PC-9 (cell line): Measurements from ENCODE around the gene GABRB2. TPM values are rescaled to one million over a fixed set of nuclear protein-coding genes. Genes with fewer than 3 reads are reported as not detected.

Source experiments
- BruUV-seq: library from RNA; stranded (reverse); fragments of 400-500 nt; replicated peaks from 2 replicates; lab custom pipeline; 2021; lab: Mats Ljungman, UMichigan
- CTCF ChIA-PET: fragments of 300-600 bp; sonication (Branson Sonifier 250); formaldehyde crosslinking; loops from one replicate; lab custom pipeline; 2022; ENCODE audit warnings: antibody characterized with exemption; lab: Charles Lee
- POLR2A ChIA-PET: fragments of 300-600 bp; sonication (Branson Sonifier 250); formaldehyde crosslinking; loops from one replicate; lab custom pipeline; 2022; ENCODE audit warnings: antibody characterized with exemption; ENCODE audit not compliant: unreplicated experiment; lab: Charles Lee
- DNase-seq, 2 experiments: peaks; one replicate each; pipeline versions ENCODE4 v3.0.0 to v3.0.0-alpha.2; 2015 to 2022; ENCODE audit warnings: mixed read lengths in 1 of 2
- H2AFZ ChIP-seq: fragments of 200-600 bp; sonication (generic); 2 replicates; pipeline ENCODE4 v1.8.1; 2017; ENCODE audit warnings: antibody characterized with exemption
- H3F3A ChIP-seq: fragments of 200-600 bp; sonication (generic); 2 replicates; pipeline ENCODE4 v1.8.1; 2017; ENCODE audit warnings: antibody characterized with exemption, mild to moderate bottlenecking, low read depth; ENCODE audit not compliant: insufficient read depth
- H3K27ac ChIP-seq: fragments of 200-600 bp; sonication (generic); 2 replicates; pipeline ENCODE4 v1.6.1; 2016; ENCODE audit warnings: mixed run types
- H3K27me3 ChIP-seq: fragments of 200-600 bp; sonication (generic); 2 replicates; pipeline ENCODE4 v1.6.1; 2016; ENCODE audit warnings: low read depth, mixed run types; ENCODE audit not compliant: insufficient read depth
- H3K36me3 ChIP-seq: fragments of 200-600 bp; sonication (generic); 2 replicates; pipeline ENCODE4 v1.6.1; 2016; ENCODE audit warnings: low read depth, mixed run types
- H3K4me1 ChIP-seq: fragments of 200-600 bp; sonication (generic); replicated peaks from 2 replicates; pipeline ENCODE4 v1.6.1; 2016; ENCODE audit warnings: mixed run types; ENCODE audit not compliant: insufficient read depth
- H3K4me2 ChIP-seq: fragments of 200-600 bp; sonication (generic); 2 replicates; pipeline ENCODE4 v1.6.1; 2017; ENCODE audit warnings: mixed run types
- H3K4me3 ChIP-seq: fragments of 200-600 bp; sonication (generic); 2 replicates; pipeline ENCODE4 v1.6.1; 2016; ENCODE audit warnings: mixed run types
- H3K79me2 ChIP-seq: fragments of 200-600 bp; sonication (generic); 2 replicates; pipeline ENCODE4 v1.6.1; 2017; ENCODE audit warnings: low read depth, mixed run types
- H3K9me2 ChIP-seq: fragments of 200-600 bp; sonication (generic); 2 replicates; pipeline ENCODE4 v1.8.1; 2017; ENCODE audit warnings: mild to moderate bottlenecking; ENCODE audit not compliant: insufficient read depth
- H3K9me3 ChIP-seq: fragments of 200-600 bp; sonication (generic); 2 replicates; pipeline ENCODE4 v1.8.1; 2016; ENCODE audit warnings: low read depth; ENCODE audit not compliant: insufficient read depth
- H4K20me1 ChIP-seq: fragments of 200-600 bp; sonication (generic); 2 replicates; pipeline ENCODE4 v1.8.1; 2017; ENCODE audit not compliant: insufficient read depth
- CTCF ChIP-seq: fragments of 200-600 bp; sonication (generic); conservative IDR thresholded peaks from 2 replicates; pipeline ENCODE4 v1.6.1; 2017; ENCODE audit warnings: mixed run types, antibody characterized with exemption, mild to moderate bottlenecking, moderate library complexity
- EZH2 ChIP-seq: fragments of 200-600 bp; sonication (generic); IDR thresholded peaks from 2 replicates; pipeline ENCODE4 v1.8.0; 2017; ENCODE audit warnings: antibody characterized with exemption, low read depth
- intact Hi-C: fragments of 100-400 bp; cut with micrococcal nuclease; formaldehyde crosslinking; loops from one replicate; pipeline ENCODE4 v1.10.0; 2022; ENCODE audit not compliant: unreplicated experiment
- total RNA-seq: library from RNA; stranded (reverse); gene quantifications from 2 replicates; pipeline ENCODE4 v1.2.3, GENCODE V29; 2021

The GABRB2 gene
- total RNA-seq, 1 experiment from 2014 or later: not detected

GRCh38 chr5:161498531-161498930 is 48.0 kb downstream of the GABRB2 start:
- no peak overlapping the region for H3K4me3 ChIP-seq
- no TSS peak for BruUV-seq

GRCh38 chr5:161483721-161484120 is 62.8 kb downstream of the GABRB2 start:
- DNase-seq: no peak
- intact Hi-C loops: no loop called here
- Histone ChIP-seq H3K9me3 (no peaks in the 10 kb centered on the region), H3K27ac (no peak overlapping the region), H3K4me3 (no peak overlapping the region), H3K9me2 (no peaks in the 10 kb centered on the region), H3F3A (no peaks in the 10 kb centered on the region), H3K79me2 (no peaks in the 10 kb centered on the region), H3K4me1 (no peaks in the 10 kb centered on the region), H3K4me2 (no peak overlapping the region), H2AFZ (no peak overlapping the region), H3K36me3 (no peaks in the 10 kb centered on the region), H4K20me1 (no peaks in the 10 kb centered on the region), H3K27me3 (no peaks in the 10 kb centered on the region)
- no TSS peak for BruUV-seq
- ChIA-PET POLR2A (no interaction called here), CTCF (no interaction called here)
- TF ChIP-seq EZH2 (no peak), CTCF (no peak)

More at GRCh38 chr5:161498531-161498930, 48.0 kb downstream of the GABRB2 start:
- intact Hi-C loops: no loop called here
- no peak overlapping the region for H3K4me2 ChIP-seq
- DNase-seq: no peak
- H3K4me1 ChIP-seq: no peaks in the 10 kb centered on the region
- H3K9me2 ChIP-seq: no peaks in the 10 kb centered on the region
- ChIA-PET CTCF (no interaction called here), POLR2A (no interaction called here)
- H3K36me3 ChIP-seq: no peaks in the 10 kb centered on the region
- no peaks in the 10 kb centered on the region for H3K9me3 ChIP-seq
- H2AFZ ChIP-seq: no peak overlapping the region
- no peak for TF ChIP-seq CTCF
- no peak for TF ChIP-seq EZH2
- no peaks in the 10 kb centered on the region for H3K79me2 ChIP-seq
- H3K27me3 ChIP-seq: no peaks in the 10 kb centered on the region
- no peaks in the 10 kb centered on the region for H4K20me1 ChIP-seq
- H3F3A ChIP-seq: no peaks in the 10 kb centered on the region
- no peak overlapping the region for H3K27ac ChIP-seq

DNA sequence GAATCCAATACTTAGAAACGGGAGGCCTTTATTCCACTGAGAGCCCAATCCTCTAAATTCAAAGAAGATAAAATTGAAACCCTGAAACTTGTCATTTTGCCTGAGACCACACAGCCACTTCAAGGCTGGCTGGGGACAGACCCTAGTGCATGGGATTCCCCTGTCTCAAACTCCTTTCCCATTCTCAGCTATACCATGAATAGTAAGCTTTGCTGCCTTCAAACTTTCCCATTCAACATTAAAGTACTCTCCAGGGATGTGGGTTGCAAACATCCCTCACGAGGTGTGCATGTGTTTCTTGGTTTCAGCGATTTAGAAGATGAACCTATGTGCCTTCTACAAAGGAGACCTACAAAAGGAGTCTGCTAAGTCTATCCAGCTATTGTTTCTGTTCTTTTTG is 64.6 kb downstream of the GABRB2 start:
- Histone ChIP-seq H3K9me2 (no peaks in the 10 kb centered on the region), H3K27me3 (no peaks in the 10 kb centered on the region), H3K4me1 (no peaks in the 10 kb centered on the region), H3K9me3 (no peaks in the 10 kb centered on the region), H2AFZ (no peak overlapping the region), H3K36me3 (no peaks in the 10 kb centered on the region), H3K4me2 (no peak overlapping the region), H3F3A (no peaks in the 10 kb centered on the region), H4K20me1 (no peaks in the 10 kb centered on the region), H3K4me3 (no peak overlapping the region), H3K27ac (no peak overlapping the region), H3K79me2 (no peaks in the 10 kb centered on the region)
- intact Hi-C loops: no loop called here
- no peak for TF ChIP-seq CTCF
- no peak for TF ChIP-seq EZH2
- no peak for DNase-seq
- ChIA-PET POLR2A (no interaction called here), CTCF (no interaction called here)
- BruUV-seq: no TSS peak
